Muscle layer of duodenum (tissue), 2 donors: ENCODE measurements around the gene SAMD4A.

Experiments
- H3K27ac ChIP-seq: one replicate; pipeline ENCODE4 v1.7.0; 2013; ENCODE audit warnings: mild to moderate bottlenecking, low read length
- H3K27me3 ChIP-seq: one replicate; pipeline ENCODE4 v1.7.0; 2013; ENCODE audit warnings: low read depth, mild to moderate bottlenecking, control low read depth, low read length
- H3K36me3 ChIP-seq, 2 donors: one replicate each; pipeline ENCODE4 v1.7.0; 2013; ENCODE audit warnings: low read length in 2 of 2, control low read depth in 1 of 2, mild to moderate bottlenecking in 1 of 2; ENCODE audit not compliant: insufficient read depth in 2 of 2, control insufficient read depth in 1 of 2
- H3K4me1 ChIP-seq, 2 donors: one replicate each; pipeline ENCODE4 v1.7.0; 2013; ENCODE audit warnings: low read length in 2 of 2, mild to moderate bottlenecking in 2 of 2, control low read depth in 1 of 2, moderate library complexity in 1 of 2; ENCODE audit not compliant: insufficient read depth in 2 of 2, control insufficient read depth in 1 of 2
- H3K4me3 ChIP-seq, 2 donors: one replicate each; pipeline ENCODE4 v1.7.0; 2013; ENCODE audit warnings: low read length in 2 of 2, low read depth in 1 of 2, mild to moderate bottlenecking in 1 of 2
- H3K9me3 ChIP-seq, 2 donors: one replicate each; pipeline ENCODE4 v1.7.0; 2013; ENCODE audit warnings: low read length in 2 of 2, control low read depth in 1 of 2, mild to moderate bottlenecking in 1 of 2; ENCODE audit not compliant: control insufficient read depth in 1 of 2
- donor health status: healthy.

SAMD4A gene

DNA sequence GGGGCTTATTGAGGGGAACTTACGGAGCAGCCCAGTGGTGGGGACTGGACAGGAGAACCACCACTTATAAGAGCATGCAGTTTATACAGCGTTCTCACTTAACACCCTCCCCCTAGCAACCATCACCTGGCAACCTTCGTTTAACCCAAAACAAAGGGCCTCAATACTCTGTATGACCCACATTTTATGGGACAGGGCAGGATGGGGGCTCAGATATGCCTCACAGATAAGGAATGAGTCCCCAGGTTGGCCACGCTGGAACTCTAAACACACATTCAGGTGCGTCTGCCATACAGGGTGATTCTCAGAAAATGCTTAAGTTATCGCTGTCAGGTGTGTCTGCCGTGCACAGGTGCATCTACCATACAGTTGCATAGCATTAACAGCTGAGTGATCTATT lies 236.5 kb downstream of the SAMD4A start:
- peaks cover 5% of the 10 kb centered on the region for H3K27me3 ChIP-seq
- no peaks in the 10 kb centered on the region for H3K9me3 ChIP-seq
- H3K36me3 ChIP-seq, result no peaks in the 10 kb centered on the region
- H3K27ac ChIP-seq, result no peak overlapping the region
- no peak overlapping the region for H3K4me3 ChIP-seq
- no peaks in the 10 kb centered on the region for H3K4me1 ChIP-seq

- Histone ChIP-seq H3K4me1 (no peaks in the 10 kb centered on the region), H3K9me3 (no peaks in the 10 kb centered on the region), H3K36me3 (no peaks in the 10 kb centered on the region), H3K27me3 (peaks cover 5% of the 10 kb centered on the region), H3K27ac (no peak overlapping the region), H3K4me3 (no peak overlapping the region)
These were observed 237.1 kb downstream of the SAMD4A start for GRCh38 chr14:54803926-54804537.

DNA sequence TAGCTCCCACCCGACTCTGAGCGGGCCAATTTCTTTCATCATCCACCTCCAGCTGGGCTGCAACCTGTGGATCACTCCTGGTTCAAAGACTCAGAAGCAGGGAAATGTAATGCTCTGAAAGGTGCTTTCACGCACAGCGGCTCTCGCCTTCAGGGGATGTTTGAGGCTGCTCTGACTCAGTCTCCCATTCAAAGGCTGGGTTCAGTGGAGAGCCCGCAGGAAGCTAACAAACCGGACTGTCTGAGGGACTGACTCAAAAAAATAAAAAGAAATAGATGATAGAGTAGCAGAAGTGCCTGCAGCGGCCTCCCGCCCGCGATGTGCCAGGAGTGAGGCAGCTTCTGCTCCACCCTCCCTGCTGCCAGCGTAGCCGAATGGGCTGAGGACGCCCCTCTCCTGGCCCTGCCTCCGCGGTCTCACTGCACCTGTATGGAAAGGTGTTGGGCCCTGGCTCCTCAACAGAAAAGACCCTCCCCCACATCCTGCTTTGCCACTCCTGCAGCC lies 237.7 kb downstream of the SAMD4A start:
- Histone ChIP-seq H3K27ac (no peak overlapping the region), H3K9me3 (no peaks in the 10 kb centered on the region), H3K27me3 (peaks cover 5% of the 10 kb centered on the region), H3K4me3 (no peak overlapping the region), H3K36me3 (no peaks in the 10 kb centered on the region), H3K4me1 (no peaks in the 10 kb centered on the region)

DNA sequence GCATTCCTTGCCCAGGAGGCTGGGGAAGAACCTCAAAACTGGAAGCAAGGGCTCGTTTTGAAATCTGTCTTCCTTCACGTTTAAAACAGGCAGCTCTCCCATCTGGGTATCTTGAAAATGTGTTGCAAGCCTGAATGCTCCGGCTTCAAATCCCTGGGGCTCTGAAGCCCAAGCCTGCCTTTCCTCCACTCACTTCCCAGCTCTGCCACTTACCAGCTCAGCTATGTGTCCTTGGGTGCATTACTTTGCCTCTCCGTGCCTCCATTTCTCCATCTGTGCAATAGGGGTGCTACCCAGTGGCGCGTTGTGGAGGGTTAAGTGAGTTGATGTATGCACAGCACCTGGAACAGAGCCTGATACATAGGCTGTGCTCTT lies 238.1 kb downstream of the SAMD4A start:
- H3K4me3 ChIP-seq, result no peak overlapping the region
- no peak overlapping the region for H3K27ac ChIP-seq
- H3K9me3 ChIP-seq, result no peaks in the 10 kb centered on the region
- H3K36me3 ChIP-seq, result no peaks in the 10 kb centered on the region
- no peaks in the 10 kb centered on the region for H3K4me1 ChIP-seq
- peaks cover 5% of the 10 kb centered on the region for H3K27me3 ChIP-seq

DNA sequence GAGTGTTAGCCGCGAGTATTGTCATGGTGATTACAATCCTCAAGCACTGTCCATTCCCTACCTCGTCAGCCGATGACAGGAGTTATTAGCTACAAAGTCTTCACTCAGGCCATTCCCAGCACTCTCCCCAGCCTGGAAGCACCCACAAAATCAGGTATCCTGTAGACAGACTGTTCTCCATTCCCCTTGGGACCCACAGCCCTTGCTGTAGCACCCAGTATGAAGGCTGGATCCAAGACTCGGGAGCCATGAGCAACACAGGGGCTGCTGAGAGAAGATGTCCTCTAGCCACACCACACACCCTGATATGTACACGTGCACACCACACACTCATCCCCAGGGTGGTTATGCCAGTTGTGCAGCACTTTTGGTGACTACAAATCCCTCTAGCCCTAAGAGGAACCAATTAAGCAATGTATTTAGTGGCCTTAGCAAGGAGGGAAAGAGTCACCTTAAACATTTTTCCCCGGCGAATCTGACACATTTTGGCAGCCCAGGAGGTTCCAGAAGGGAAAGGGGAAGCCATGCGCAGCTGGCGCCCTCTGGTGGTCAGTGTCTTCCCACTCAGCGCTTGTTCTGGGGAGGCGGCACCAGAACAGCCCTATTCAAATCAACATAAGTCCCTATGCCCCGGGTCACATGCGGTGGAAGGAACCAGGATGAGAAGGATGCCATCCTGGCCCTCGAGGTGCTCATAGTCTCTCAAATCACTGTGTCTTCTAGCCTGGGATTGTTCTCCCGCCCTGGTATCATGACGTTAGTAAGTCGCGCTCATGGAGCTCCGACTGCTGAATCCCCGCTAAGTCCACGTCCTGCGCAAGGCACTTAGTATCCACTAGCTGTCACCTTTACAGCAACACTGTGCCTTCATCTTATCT lies 238.8 kb downstream of the SAMD4A start:
- no peaks in the 10 kb centered on the region for H3K4me1 ChIP-seq
- H3K36me3 ChIP-seq, result no peaks in the 10 kb centered on the region
- H3K9me3 ChIP-seq, result no peaks in the 10 kb centered on the region
- peak overlapping the region; percentile 10 to 33 for H3K4me3 ChIP-seq
- H3K27ac ChIP-seq, result no peak overlapping the region
- H3K27me3 ChIP-seq, result peaks cover 5% of the 10 kb centered on the region

- H3K9me3 ChIP-seq, result no peaks in the 10 kb centered on the region
- no peak overlapping the region for H3K27ac ChIP-seq
- H3K4me1 ChIP-seq, result no peaks in the 10 kb centered on the region
- H3K4me3 ChIP-seq, result no peak overlapping the region
- H3K27me3 ChIP-seq, result peaks cover 5% of the 10 kb centered on the region
- H3K36me3 ChIP-seq, result no peaks in the 10 kb centered on the region
These were observed 239.7 kb downstream of the SAMD4A start for GRCh38 chr14:54806616-54807015.

DNA sequence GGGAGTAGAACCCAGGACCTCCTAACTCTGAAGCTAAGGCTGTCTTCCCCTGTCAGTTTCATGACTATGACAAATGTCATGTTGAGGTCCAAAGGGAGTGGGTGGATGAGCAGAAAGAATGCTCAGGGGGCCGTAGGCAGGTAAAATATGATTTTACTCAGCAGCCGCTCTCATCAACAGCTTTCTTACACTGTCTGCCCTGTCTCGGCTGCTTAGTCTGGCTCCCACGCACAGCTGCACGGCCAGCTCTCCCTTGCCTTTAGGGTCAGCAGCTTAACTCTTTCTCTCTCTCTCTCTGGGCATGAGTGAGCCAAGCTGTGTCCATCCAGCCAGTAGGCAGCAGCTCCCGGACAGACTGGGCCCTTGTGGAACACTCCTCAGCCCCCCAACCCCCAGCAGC lies 240.5 kb downstream of the SAMD4A start:
- Histone ChIP-seq H3K27me3 (peaks cover 5% of the 10 kb centered on the region), H3K9me3 (no peaks in the 10 kb centered on the region), H3K4me1 (no peaks in the 10 kb centered on the region), H3K36me3 (no peaks in the 10 kb centered on the region), H3K27ac (no peak overlapping the region), H3K4me3 (no peak overlapping the region)

DNA sequence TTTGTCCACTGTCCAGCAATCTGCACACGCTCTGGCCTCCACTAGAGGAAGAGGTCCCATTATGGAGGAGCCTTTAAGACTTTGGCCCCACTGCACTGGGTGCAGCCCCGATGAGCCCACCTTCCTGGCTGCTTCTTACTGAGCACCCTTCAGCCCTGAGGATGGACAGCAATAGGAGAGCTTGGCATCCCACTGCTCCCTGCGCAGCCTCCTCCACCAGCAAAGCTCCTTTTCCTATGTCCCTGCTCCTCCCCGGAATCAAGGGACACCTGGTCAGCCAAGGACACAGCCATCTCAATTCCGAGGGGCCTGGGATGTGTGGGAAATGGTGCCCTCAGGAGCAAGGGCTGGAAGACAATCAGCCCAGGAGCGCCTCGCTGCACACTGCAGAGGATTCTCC lies 241.0 kb downstream of the SAMD4A start:
- H3K4me1 ChIP-seq, result no peaks in the 10 kb centered on the region
- H3K27me3 ChIP-seq, result peaks cover 5% of the 10 kb centered on the region
- H3K36me3 ChIP-seq, result no peaks in the 10 kb centered on the region
- no peaks in the 10 kb centered on the region for H3K9me3 ChIP-seq
- H3K27ac ChIP-seq, result no peak overlapping the region
- H3K4me3 ChIP-seq, result no peak overlapping the region

DNA sequence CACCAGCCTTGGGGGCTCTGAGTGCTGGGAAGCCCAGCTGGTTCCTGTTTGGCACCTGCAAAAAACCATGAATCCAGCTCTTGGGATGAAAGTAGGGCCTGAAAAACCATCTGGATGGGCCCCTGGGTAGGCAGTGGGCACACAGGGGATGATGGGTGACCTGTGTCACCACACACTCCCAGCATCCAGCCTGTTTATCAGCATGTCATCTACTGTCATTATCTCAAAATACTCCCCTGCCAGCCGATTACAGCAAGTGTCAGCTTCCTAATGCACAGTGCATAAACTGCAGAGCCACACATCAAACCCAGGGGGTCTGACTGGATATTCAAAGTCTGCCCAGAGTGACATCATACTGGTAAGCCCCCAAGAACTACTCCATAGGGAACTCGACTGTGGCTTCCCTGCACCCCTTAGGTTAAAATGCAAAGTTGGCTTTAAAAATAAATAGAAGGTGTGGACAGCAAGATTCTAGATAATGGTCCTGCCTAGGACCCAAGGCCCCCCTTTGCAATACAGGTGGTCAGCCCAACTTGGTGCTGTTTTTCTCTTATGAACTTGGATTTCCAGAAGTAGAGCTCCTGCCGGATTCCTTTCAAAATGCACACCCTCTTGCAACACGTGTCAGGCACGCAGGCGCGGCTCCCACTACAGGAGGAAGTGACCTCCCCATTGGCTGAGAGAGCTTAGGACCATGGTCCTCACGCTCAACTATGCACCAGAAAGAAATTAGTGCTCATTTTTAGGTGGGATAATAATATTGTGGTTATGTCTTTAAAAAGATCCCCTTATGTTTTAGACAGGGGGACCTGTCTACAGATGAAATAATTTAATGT lies 241.6 kb downstream of the SAMD4A start:
- H3K4me3 ChIP-seq, result no peak overlapping the region
- H3K36me3 ChIP-seq, result no peaks in the 10 kb centered on the region
- peaks cover 5% of the 10 kb centered on the region for H3K27me3 ChIP-seq
- H3K9me3 ChIP-seq, result no peaks in the 10 kb centered on the region
- H3K27ac ChIP-seq, result no peak overlapping the region
- H3K4me1 ChIP-seq, result no peaks in the 10 kb centered on the region

- peaks cover 5% of the 10 kb centered on the region for H3K27me3 ChIP-seq
- no peaks in the 10 kb centered on the region for H3K4me1 ChIP-seq
- no peak overlapping the region for H3K27ac ChIP-seq
- no peaks in the 10 kb centered on the region for H3K9me3 ChIP-seq
- no peaks in the 10 kb centered on the region for H3K36me3 ChIP-seq
- no peak overlapping the region for H3K4me3 ChIP-seq
These were observed 242.8 kb downstream of the SAMD4A start for GRCh38 chr14:54809767-54810166.

DNA sequence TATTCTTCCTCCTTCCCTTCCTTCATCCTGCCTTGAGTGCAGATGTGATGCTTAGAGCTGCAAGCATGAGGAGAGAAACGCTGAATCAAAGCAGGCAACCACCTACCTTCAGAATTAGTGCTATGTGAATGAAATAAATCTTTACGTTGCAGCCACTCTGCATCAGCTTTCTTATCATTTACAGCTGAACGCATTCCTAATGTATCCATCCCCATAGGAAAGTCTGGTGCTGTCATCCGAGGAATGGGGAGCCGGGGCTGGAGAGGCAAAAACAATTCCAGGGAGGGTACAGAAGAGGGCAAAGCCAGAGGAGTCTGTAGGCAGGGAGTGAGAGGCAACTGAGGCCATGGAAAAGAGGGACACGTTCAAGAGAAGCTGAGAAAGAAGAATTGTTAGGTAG lies 245.7 kb downstream of the SAMD4A start:
- Histone ChIP-seq H3K4me3 (no peak overlapping the region), H3K36me3 (no peaks in the 10 kb centered on the region), H3K4me1 (no peaks in the 10 kb centered on the region), H3K27ac (no peak overlapping the region), H3K9me3 (no peaks in the 10 kb centered on the region), H3K27me3 (peaks cover 4% of the 10 kb centered on the region)
